GM21381 (cell line): Measurements from ENCODE around the gene HABP4.
A peak's percentile ranks its signal among the peaks of the same experiment; 100 is the strongest.

ENCODE experiments used
- ATAC-seq: cut with Tn5 transposase; IDR thresholded peaks from one replicate; pipeline ENCODE4 v1.9.1; 2021; ENCODE audit warnings: mild to moderate bottlenecking, moderate library complexity; ENCODE audit not compliant: unreplicated experiment

Gene HABP4

GRCh38 chr9:96467784-96468183 is 17.8 kb downstream of the HABP4 start:
- ATAC-seq = no peak

DNA sequence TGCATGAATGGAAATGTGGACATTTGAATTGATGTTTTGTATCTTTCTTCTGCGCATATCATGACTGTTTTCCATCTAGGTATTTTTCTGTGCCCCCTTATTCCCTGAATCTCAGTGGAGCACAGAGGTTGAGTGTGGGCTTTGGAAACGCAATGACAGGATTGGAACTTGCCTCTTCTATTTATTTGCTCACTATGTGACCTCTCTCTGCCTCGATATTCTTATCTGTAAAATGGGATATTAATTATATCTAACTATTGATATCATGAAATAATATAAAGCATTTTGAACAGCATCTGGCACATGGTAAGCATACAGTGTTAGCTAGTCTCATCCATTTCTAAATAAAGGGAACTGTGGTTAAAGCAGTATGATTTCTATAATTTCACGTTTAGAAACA is 26.0 kb downstream of the HABP4 start:
- ATAC-seq = no peak

- ATAC-seq = no peak
Measured at GRCh38 chr9:96476591-96476990, 26.6 kb downstream of the HABP4 start.

- peak; percentile 84 for ATAC-seq
Measured at GRCh38 chr9:96478829-96479371, 28.9 kb downstream of the HABP4 start.

DNA sequence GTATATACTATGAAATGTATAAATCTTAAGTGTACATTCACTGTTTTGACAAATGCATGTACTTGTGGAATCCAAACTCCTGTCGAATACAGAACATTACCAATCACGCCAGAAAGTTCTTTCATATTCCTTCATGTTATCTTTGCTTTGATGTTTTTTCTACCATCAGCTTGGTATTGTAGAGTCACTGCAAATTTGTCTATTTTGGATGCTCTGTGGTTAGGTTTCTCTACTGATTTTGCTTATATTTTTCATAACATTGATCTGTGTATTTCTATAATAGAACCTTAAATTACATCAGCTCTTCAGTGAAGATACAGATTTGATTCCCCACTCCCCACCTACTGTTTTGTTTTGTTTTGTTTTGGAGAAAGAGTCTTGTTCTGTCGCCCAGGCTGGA is 30.8 kb downstream of the HABP4 start:
- ATAC-seq = no peak

DNA sequence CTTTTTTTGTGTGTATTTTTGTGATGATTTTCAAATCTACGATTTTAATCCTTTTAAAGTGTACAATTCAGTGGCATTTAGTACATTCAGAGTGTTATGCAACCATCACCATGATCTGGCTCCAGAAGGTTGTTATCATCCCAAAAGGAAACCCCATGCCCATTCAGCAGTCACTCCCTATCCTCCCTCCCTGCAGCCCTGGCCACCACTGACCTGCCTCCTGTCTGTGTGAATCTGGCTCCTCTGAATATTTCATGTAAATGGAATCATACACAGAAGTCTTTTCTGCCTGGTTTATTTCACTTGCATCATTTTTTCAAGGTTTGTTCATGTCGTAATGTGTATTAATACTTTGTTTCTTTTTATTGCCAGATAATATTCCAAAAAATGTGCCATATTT is 32.5 kb downstream of the HABP4 start:
- ATAC-seq = no peak

DNA sequence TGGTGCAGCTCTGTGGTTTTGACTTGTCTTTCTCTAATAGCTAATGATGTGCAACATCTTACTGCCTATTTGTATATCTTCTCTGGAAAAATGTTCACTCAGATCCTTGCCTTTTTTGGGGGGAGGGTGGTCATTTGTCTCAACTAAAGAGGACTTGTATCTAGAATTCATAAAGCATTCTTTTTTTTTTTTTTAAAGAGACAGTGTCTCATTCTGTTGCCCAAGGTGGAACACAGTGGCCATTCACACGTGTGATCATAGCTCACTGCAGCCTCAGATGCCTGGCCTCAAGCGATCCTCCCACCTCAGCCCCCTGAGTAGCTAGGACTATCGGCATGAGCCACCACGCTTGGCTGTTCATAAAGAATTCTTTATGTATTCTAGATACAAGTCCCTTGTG is 33.2 kb downstream of the HABP4 start:
- ATAC-seq = no peak

DNA sequence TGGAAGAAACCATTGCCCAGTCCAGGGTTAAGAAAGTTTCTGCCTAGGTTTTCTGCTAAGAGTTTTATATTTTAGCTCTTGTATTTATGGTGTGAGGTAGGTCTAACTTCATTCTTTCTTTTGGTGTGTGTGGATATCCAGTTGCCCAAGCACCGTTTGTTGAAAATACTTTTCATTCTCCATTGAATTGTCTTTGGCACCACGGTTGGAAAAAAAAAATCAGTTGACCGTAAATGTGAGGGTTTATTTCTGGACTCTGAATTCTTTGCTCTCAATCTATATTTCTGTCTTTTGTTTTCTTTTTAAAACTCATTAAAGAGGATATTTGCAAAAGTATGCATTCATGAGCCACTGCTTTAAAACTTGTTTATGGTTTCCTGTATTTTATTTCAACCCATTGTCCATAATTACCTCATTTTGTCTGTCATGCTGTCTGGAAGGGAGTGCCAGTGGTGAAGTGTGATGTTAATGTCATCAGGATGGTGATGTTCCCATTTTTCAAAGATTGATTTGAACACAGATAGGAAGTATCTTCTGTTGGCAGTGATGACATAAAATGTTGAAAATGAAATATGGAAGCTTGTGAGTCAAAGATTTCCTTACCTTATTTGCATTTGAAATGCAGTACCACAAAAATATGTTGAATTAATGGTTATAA is 33.9 kb downstream of the HABP4 start:
- ATAC-seq = no peak

GRCh38 chr9:96484521-96484931 is 34.6 kb downstream of the HABP4 start:
- ATAC-seq = peak; percentile 86

DNA sequence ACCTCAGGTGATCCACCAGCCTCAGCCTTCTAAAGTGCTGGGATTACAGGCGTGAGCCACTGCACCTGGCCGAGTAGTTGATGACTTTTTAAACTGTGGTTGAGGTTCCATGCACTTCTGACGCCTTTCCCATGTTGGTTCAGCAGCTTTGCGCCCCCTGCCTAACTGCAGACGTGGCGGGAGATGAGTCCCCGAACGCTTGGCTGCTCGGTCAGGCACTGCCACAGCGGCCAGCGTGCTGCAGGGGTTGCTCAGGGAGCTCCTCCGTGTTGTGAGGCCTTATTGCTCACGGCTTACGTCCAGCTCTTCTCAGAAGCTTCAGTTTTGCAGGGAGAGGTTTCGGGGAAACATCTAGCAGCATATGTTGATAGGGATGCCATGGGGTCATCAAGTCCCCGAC is 35.3 kb downstream of the HABP4 start:
- ATAC-seq = no peak

- no peak for ATAC-seq
Measured at GRCh38 chr9:96486386-96487028, 36.5 kb downstream of the HABP4 start.

- no peak for ATAC-seq
Measured at GRCh38 chr9:96487029-96487396, 37.0 kb downstream of the HABP4 start.

GRCh38 chr9:96487949-96488348 is 38.0 kb downstream of the HABP4 start:
- no peak for ATAC-seq

- ATAC-seq = no peak
Measured at GRCh38 chr9:96489482-96489979, 39.6 kb downstream of the HABP4 start.

GRCh38 chr9:96490534-96491078 is 40.6 kb downstream of the HABP4 start:
- no peak for ATAC-seq

DNA sequence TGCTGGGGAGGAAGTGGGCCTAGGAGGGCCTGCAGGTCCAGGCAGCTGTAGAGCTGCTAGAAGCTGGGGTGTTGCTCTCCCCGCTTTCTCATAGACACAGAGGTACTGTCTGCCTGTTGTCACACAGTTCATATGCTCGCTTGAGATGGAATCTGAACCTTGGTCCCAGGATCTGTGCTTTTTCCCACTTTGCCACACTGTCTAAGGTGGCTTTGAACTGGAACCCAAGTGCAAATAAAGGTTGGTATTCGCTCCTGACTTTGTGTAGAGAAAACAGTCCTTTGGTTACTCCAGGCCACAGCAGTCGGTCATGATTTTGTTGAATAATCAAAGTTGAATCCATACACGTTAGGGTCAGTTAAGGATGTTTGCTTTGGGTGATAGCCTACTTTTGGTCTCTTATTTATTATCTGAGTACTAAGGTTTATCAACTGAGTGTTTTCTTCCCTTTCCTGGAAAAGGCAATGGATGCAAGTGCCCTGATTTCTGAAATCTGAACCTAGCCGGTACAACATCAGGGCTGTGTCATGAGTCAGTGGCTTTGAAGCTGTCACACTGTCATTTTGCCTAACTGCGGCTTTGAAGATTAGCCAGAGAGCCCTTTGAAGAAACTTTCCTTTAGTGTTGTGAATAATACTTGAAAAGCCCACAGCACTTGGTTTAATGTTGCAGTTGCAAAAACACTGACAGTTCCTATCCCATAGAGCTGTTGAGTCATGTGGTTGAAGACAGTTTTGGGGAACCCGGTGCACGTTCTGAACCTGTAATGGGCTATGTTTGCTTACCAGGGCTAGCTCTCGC is 41.3 kb downstream of the HABP4 start:
- no peak for ATAC-seq

GRCh38 chr9:96491880-96492525 is 42.0 kb downstream of the HABP4 start:
- ATAC-seq = no peak

- no peak for ATAC-seq
Measured at GRCh38 chr9:96492993-96493531, 43.1 kb downstream of the HABP4 start.

GRCh38 chr9:96493757-96494156 is 43.8 kb downstream of the HABP4 start:
- ATAC-seq = no peak

DNA sequence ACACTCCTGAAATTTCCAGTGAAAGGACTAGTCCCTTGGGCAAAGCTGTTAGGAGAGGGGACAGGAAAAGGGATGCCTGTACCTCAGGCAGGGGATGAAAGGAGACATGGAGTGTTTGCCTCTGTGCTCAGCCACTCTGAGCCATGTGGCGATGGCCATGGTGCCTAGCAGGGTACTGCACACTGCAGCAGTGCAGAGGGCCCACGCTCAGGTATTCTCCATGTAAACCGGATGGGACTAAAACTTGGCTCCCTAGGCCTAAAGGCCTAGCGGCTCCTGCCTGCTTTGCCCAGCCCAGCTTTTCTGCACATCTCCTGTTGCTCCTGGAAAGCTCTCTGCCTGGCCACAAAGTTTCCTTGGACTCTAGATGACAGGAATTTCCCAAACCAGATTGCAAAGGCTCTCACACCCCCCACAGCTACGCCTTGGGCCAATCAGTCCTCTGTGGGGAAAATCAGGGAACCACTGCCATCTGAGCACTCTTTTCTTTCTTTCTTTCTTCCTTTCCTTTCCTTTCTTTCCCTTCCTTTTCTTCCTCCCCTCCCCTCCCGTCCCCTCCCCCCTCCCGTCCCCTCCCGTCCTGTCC is 44.3 kb downstream of the HABP4 start:
- no peak for ATAC-seq
